Fibroblast of mammary gland (primary cell): ENCODE measurements around the gene SSPN.

Experiments
- DNase-seq: peaks from one replicate; pipeline ENCODE4 v3.0.0-alpha.2; 2010; ENCODE audit warnings: low read depth
- H3K4me3 ChIP-seq: 2 replicates; pipeline ENCODE4 v1.5.1; 2011; ENCODE audit warnings: low read depth, mild to moderate bottlenecking, low read length, moderate library complexity; ENCODE audit not compliant: control insufficient read depth
- TF ChIP-seq, protein P1 (sequence below): conservative IDR thresholded peaks from 2 replicates; pipeline ENCODE4 v1.5.1; 2011; ENCODE audit warnings: low read depth, low read length, inconsistent platforms; ENCODE audit not compliant: control insufficient read depth, insufficient read depth

SSPN gene

GRCh38 chr12:26156201-26156871 is 39.0 kb upstream of the SSPN start:
- TF ChIP-seq, protein P1, sequence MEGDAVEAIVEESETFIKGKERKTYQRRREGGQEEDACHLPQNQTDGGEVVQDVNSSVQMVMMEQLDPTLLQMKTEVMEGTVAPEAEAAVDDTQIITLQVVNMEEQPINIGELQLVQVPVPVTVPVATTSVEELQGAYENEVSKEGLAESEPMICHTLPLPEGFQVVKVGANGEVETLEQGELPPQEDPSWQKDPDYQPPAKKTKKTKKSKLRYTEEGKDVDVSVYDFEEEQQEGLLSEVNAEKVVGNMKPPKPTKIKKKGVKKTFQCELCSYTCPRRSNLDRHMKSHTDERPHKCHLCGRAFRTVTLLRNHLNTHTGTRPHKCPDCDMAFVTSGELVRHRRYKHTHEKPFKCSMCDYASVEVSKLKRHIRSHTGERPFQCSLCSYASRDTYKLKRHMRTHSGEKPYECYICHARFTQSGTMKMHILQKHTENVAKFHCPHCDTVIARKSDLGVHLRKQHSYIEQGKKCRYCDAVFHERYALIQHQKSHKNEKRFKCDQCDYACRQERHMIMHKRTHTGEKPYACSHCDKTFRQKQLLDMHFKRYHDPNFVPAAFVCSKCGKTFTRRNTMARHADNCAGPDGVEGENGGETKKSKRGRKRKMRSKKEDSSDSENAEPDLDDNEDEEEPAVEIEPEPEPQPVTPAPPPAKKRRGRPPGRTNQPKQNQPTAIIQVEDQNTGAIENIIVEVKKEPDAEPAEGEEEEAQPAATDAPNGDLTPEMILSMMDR = no peak
- DNase-seq = no peak
- H3K4me3 ChIP-seq = no peak overlapping the region

- TF ChIP-seq, protein P1 = no peak
- H3K4me3 ChIP-seq = no peak overlapping the region
- no peak for DNase-seq
Measured at GRCh38 chr12:26157001-26157400, 38.4 kb upstream of the SSPN start.

GRCh38 chr12:26158078-26158764 is 37.2 kb upstream of the SSPN start:
- TF ChIP-seq, protein P1 = no peak
- DNase-seq = no peak
- no peak overlapping the region for H3K4me3 ChIP-seq

DNA sequence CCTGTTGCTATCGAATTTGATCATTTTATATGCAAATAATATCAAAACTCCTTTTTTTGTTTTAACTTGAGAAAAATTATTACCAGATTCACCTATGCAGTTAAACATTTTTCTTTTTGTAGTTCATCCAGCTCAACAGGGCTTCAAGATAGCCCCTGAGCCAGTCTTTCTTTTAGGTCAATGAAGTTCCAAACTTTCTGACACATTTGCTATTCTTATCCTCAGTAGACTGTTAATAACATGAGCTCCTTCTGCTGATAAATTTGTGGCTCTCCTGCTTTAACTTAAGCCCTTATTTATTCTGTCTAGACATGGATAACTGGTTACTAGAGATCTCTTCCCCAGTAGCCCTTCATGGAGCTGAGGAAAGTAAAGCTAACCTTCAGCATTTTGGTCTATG is 33.2 kb upstream of the SSPN start:
- H3K4me3 ChIP-seq = no peak overlapping the region
- TF ChIP-seq, protein P1 = no peak
- no peak for DNase-seq

GRCh38 chr12:26162905-26163304 is 32.5 kb upstream of the SSPN start:
- no peak overlapping the region for H3K4me3 ChIP-seq
- TF ChIP-seq, protein P1 = no peak
- no peak for DNase-seq

DNA sequence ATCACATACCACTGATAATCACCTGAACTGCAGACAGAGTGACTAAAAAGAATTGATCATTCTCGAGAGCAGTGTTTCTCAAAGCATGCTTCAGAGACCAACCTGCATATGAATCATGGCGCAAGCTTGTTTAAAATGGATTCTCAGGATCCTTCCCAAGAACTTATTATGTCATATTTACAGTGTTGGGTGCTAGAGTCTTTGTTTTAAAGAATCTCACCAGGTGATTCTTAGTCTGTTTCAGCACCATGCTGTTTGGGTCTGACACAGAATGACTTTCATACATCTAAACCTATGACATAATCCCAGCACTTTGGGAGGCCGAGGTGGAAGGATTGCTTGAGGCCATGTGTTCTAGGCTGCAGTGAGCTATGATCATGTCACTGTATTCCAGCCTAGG is 31.3 kb upstream of the SSPN start:
- no peak for DNase-seq
- H3K4me3 ChIP-seq = no peak overlapping the region
- TF ChIP-seq, protein P1 = no peak

GRCh38 chr12:26172013-26172412 is 23.4 kb upstream of the SSPN start:
- no peak for DNase-seq
- H3K4me3 ChIP-seq = no peak overlapping the region
- TF ChIP-seq, protein P1 = no peak
